HEK293T (cell line): Measurements from ENCODE around the gene VSIR.

Experiments used
- CTCF ChIA-PET: fragments of 350-600 bp; formaldehyde crosslinking; extraction: SDS; loops from one replicate; lab custom pipeline; 2021; ENCODE audit warnings: antibody characterized with exemption, inconsistent platforms; lab: Yijun Ruan, JAX
- POLR2A ChIA-PET: fragments of 350-600 bp; formaldehyde crosslinking; extraction: SDS; loops from one replicate; lab custom pipeline; 2020; ENCODE audit warnings: antibody characterized with exemption, inconsistent platforms; lab: Yijun Ruan, JAX
- DNase-seq: peaks from one replicate; pipeline ENCODE4 v3.0.0; 2012; ENCODE audit warnings: mixed read lengths; ENCODE audit errors: extremely low spot score
- ARNT ChIP-seq: fragments of 450-650 bp; IDR thresholded peaks from 2 replicates; pipeline ENCODE4 v1.6.1; 2017; ENCODE audit warnings: mild to moderate bottlenecking
- BHLHE40 ChIP-seq: fragments of 450-650 bp; IDR thresholded peaks from 2 replicates; pipeline ENCODE4 v1.6.1; 2016; ENCODE audit warnings: mild to moderate bottlenecking, moderate library complexity, borderline replicate concordance
- CTBP1 ChIP-seq: fragments of 450-650 bp; IDR thresholded peaks from 2 replicates; pipeline ENCODE4 v1.6.1; 2016; ENCODE audit warnings: borderline replicate concordance
- ELF4 ChIP-seq: fragments of 450-650 bp; IDR thresholded peaks from 2 replicates; pipeline ENCODE4 v1.6.1; 2017; ENCODE audit warnings: antibody characterized with exemption
- FOXA1 ChIP-seq: fragments of 450-650 bp; IDR thresholded peaks from 2 replicates; pipeline ENCODE4 v1.6.1; 2016; ENCODE audit warnings: mild to moderate bottlenecking
- FOXK2 ChIP-seq: fragments of 450-650 bp; IDR thresholded peaks from 2 replicates; pipeline ENCODE4 v1.6.1; 2016; ENCODE audit warnings: mild to moderate bottlenecking
- FOXM1 ChIP-seq: fragments of 450-650 bp; IDR thresholded peaks from 2 replicates; pipeline ENCODE4 v1.6.1; 2017; ENCODE audit warnings: mild to moderate bottlenecking, borderline replicate concordance
- HDGF ChIP-seq: fragments of 450-650 bp; IDR thresholded peaks from 2 replicates; pipeline ENCODE4 v1.6.1; 2017; ENCODE audit warnings: antibody characterized with exemption, borderline replicate concordance
- L3MBTL2 ChIP-seq: fragments of 450-650 bp; conservative IDR thresholded peaks from 2 replicates; pipeline ENCODE4 v1.6.1; 2016; ENCODE audit warnings: mild to moderate bottlenecking
- LEF1 ChIP-seq: fragments of 450-650 bp; IDR thresholded peaks from 2 replicates; pipeline ENCODE4 v1.6.1; 2017; ENCODE audit warnings: mild to moderate bottlenecking, borderline replicate concordance
- NFRKB ChIP-seq: fragments of 450-650 bp; IDR thresholded peaks from 2 replicates; pipeline ENCODE4 v1.6.1; 2016; ENCODE audit warnings: mild to moderate bottlenecking, moderate library complexity
- SP1 ChIP-seq: fragments of 450-650 bp; IDR thresholded peaks from 2 replicates; pipeline ENCODE4 v1.6.1; 2017
- SUZ12 ChIP-seq: fragments of 450-650 bp; IDR thresholded peaks from 2 replicates; pipeline ENCODE4 v1.6.1; 2016; ENCODE audit warnings: mild to moderate bottlenecking
- TARDBP ChIP-seq: fragments of 450-650 bp; IDR thresholded peaks from 2 replicates; pipeline ENCODE4 v1.6.1; 2016
- ZNF384 ChIP-seq: fragments of 450-650 bp; IDR thresholded peaks from 2 replicates; pipeline ENCODE4 v1.6.1; 2016
- TF ChIP-seq, protein P1 (sequence below): fragments of 450-650 bp; IDR thresholded peaks from 2 replicates; pipeline ENCODE4 v1.6.1; 2016

Gene VSIR

DNA sequence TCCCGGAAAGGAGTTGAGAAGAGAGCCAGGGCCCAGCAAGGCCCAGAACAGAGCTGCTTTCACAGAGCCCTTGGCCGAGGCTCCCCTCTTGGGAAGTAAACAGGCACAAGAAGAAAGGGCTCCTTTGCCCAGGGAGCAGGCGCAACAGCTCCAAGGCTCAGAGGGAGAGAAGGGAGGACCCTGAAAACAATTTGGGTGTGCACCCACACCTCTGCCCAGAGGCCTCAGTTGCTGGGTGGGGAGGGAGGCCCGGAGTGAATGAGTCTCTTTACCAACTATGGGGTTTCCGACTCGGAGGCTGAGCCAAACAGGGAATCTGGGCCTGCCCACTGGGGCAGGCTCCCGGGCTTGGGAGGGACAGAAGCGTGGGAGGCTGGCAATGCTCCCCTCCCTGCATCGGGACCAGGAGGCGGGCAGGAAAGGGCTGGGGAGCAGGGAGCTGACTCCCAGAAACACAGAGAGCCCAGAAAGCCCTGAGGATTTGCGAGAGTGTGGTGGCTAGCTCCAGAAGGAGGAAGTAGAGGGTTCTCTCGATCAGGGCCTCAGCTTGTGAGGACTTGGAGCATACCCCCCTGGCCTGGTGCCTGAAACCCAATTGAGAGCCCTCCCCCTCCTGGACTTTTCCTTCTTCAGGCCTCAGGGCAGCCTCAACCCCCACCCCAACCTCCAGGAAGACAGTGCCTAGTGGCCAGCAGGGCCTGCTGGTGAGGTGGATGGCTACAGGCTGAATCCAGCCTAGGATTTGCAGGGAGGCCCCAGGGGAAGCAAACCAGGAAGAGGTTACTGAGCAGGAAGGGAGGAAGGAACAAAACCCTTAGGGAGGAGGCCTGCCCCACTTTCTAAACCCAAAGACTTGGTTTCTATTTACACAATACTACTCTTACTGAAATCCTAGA is 59.9 kb downstream of the VSIR start:
- ChIA-PET CTCF (interaction anchor here (0.7 to 1.2 kb wide), 2 partner anchors 16 to 394 kb away, joined by 3 to 4 read pairs; partner anchors contain the start of gene SLC29A3), POLR2A (no interaction called here)
- no peak for DNase-seq
- no peak for TF ChIP-seq L3MBTL2

DNA sequence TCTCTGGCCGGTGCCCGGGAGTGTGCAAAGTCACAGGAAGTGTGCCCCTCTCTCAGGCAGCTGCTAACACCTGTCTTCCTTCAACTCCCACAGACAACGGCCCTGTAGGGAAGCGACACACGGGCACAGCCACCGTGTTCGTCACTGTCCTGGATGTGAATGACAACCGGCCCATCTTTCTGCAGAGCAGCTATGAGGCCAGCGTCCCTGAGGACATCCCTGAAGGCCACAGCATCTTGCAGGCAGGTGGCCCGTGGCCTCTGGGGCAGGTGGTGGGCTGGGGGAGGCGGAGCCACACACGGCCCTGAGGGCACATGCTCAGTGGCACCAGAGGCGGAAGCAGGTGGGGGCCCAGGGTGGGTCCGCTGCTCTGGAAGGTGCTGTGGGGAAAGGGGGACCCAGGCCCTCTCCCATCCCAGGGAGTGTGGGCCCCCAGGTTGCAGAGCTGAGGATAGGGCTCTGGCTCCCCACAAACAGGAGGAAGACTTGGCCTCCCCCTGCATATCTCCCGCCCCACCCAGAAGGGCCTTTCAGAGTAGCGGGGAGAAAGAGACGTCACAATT is 60.7 kb downstream of the VSIR start:
- CTCF ChIA-PET, result interaction anchor here (0.7 to 1.8 kb wide), 3 partner anchors 16 to 393 kb away, joined by 3 to 7 read pairs (median 4); partner anchors contain the start of gene SLC29A3
- TF ChIP-seq NFRKB (no peak), L3MBTL2 (no peak), SP1 (no peak), CTBP1 (no peak), ZNF384 (no peak), FOXM1 (no peak), ARNT (no peak), FOXA1 (no peak), HDGF (no peak), LEF1 (no peak), FOXK2 (no peak)
- POLR2A ChIA-PET, result no interaction called here
- DNase-seq, result no peak

DNA sequence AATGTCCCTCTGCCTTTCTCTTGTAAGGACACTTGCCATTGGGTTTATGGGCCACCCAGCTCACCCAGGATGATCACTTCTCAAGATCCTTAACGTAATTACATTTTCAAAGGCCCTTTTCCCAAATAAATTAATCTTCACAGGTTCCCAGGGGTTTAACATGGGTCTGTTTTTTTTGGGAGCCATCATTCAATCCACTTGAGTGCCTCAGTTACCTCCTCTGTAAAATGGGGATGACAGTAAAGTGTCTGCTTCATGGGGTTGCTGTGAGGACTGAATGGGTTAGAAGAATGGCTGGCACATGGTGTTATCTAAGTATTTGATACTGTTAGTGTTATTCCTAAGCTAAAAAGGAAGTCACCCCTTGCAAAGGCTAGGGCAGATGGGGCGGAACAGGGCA is 61.1 kb downstream of the VSIR start:
- ChIA-PET POLR2A (no interaction called here), CTCF (interaction anchor here (0.7 to 1.8 kb wide), 3 partner anchors 12 to 34 kb away, joined by 5 to 7 read pairs (median 7); no protein-coding TSS in a partner anchor)
- no peak for DNase-seq
- no peak for TF ChIP-seq FOXM1

DNA sequence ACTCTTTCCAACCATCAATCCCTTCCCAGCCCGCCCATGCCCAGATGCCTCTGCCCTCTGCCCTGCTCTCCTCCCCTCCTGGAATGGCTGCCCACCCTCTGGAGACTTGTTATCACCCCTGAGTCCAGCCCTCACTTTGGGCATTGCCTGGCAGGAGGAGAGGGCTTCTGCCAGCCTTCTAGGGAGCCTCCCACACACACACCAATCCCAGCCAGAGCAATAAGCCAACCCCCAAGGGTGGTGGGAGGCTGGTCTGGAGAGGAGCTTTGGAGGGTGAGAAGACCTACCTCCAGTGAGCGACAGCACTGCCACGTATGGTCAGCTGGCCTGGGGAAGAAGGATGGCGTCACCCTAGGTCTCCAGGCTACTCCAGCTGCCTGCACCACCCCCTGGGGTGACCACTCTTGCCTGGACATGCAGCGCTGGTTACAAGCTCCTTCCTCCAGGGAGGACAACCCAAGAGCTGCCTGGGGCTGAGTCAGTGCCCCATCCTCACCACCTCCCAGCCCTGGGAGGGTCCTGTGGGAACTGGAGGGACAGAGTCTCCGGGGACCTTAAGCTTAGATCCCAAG is 62.2 kb downstream of the VSIR start:
- TF ChIP-seq ARNT (no peak), TARDBP (no peak), FOXA1 (no peak), HDGF (no peak), LEF1 (no peak), SUZ12 (no peak), CTBP1 (no peak), ZNF384 (no peak), SP1 (no peak), BHLHE40 (no peak), FOXK2 (no peak), FOXM1 (no peak), L3MBTL2 (no peak)
- TF ChIP-seq, protein P1, sequence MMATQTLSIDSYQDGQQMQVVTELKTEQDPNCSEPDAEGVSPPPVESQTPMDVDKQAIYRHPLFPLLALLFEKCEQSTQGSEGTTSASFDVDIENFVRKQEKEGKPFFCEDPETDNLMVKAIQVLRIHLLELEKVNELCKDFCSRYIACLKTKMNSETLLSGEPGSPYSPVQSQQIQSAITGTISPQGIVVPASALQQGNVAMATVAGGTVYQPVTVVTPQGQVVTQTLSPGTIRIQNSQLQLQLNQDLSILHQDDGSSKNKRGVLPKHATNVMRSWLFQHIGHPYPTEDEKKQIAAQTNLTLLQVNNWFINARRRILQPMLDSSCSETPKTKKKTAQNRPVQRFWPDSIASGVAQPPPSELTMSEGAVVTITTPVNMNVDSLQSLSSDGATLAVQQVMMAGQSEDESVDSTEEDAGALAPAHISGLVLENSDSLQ, result no peak
- ChIA-PET POLR2A (no interaction called here), CTCF (interaction anchor here (0.6 to 1.8 kb wide), 3 partner anchors 13 to 53 kb away, joined by 5 to 7 read pairs (median 7); no protein-coding TSS in a partner anchor)
- DNase-seq, result no peak

- POLR2A ChIA-PET, result no interaction called here
- CTCF ChIA-PET, result no interaction called here
- DNase-seq, result no peak
- TF ChIP-seq TARDBP (no peak), NFRKB (no peak), ARNT (no peak), ZNF384 (no peak), L3MBTL2 (no peak), ELF4 (no peak), SUZ12 (no peak), SP1 (no peak)
These were observed 62.8 kb downstream of the VSIR start for GRCh38 chr10:71710519-71710918.

DNA sequence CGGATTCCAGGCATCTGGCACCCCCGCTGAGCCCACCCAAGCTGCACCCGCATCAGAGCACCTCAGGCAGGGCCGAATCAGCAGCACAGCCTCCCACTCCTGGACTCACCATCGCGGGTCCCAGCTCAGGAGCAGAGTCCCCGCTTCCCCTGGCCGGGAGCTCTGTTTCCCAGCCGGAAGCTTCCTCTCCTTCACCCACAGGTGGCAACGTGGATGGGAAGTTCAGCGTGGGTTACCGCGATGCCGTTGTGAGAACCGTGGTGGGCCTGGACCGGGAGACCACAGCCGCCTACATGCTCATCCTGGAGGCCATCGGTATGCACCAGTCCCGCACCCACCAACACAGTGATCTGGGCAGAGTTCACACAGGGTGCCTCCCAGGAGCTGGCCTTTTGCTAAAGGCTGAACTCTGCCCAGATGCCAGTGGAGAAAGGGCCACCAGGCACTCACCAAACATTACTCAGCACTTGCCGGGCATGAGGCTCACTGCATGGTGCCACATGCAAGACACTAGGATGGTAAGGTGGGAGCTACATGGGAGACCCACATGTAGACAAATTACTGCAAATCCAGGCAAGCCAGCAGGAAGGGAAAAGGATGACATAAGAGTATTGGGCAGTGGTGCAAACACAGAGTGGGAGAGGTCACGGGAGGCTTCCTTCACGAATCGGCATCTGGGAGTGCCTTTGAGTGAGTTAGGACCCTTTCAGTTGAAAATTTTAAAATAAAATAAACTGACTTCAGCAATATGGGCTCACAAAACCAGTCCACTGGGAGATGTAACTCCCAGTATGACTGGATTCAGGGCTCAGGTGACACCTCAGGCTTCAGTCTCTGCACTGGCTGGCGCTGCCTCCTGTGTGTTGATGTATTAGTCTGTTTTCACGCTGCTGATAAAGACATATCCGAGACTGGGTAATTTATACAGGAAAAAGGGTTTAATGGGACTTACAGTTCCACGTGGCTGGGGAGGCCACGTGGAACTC is 64.1 kb downstream of the VSIR start:
- no peak for TF ChIP-seq ZNF384
- no peak for TF ChIP-seq SP1
- TF ChIP-seq, protein P1, result no peak
- TF ChIP-seq FOXK2, result no peak
- TF ChIP-seq CTBP1, result no peak
- DNase-seq, result no peak
- POLR2A ChIA-PET, result interaction anchor here (1.4 kb wide), 1 partner anchor 142 kb away, joined by 4 read pairs; the partner anchor contains the start of gene PSAP
- CTCF ChIA-PET, result interaction anchor here (0.6 to 5.1 kb wide), 14 partner anchors 8 to 502 kb away, joined by 3 to 37 read pairs (median 4); partner anchors contain the start of gene SLC29A3
